ENCODE results near the gene CBL.
"Not testable (repeated sequence)": the region's sequence is repeated elsewhere in the genome, so short reads cannot be mapped to it uniquely, and the experiment has no call there.

The CBL gene

GRCh38 chr11:119191265-119191664 is 14.9 kb upstream of the CBL start:
- not testable (repeated sequence) for ATAC-seq (replicated peaks); H3K4me1 Mint-ChIP-seq

GRCh38 chr11:119192111-119192510 is 14.0 kb upstream of the CBL start:
- no peak for DNase-seq
- Mint-ChIP-seq H3K9me3 (no peaks in the 10 kb centered on the region), H3K4me1 (peaks cover 5 to 8% of the 10 kb centered on the region in 2 donors), H3K36me3 (no peaks in the 10 kb centered on the region), H3K27me3 (peaks cover 0 to 6% of the 10 kb centered on the region in 2 donors), H3K4me3 (no peak overlapping the region), H3K27ac (no peak overlapping the region)
- ATAC-seq (replicated peaks), result no peak

More at GRCh38 chr11:119191265-119191664, 14.9 kb upstream of the CBL start:
- H3K27me3 Mint-ChIP-seq, result peaks cover 4 to 12% of the 10 kb centered on the region in 2 donors
- not testable (repeated sequence) for H3K4me3 Mint-ChIP-seq, H3K9me3 Mint-ChIP-seq, H3K36me3 Mint-ChIP-seq, H3K27ac Mint-ChIP-seq, DNase-seq

GRCh38 chr11:119193001-119193400 is 13.1 kb upstream of the CBL start:
- DNase-seq, result no peak
- ATAC-seq (replicated peaks), result no peak
- H3K4me1 Mint-ChIP-seq, result peaks cover 5 to 9% of the 10 kb centered on the region in 2 donors
- H3K9me3 Mint-ChIP-seq, result no peaks in the 10 kb centered on the region
- H3K27ac Mint-ChIP-seq, result no peak overlapping the region
- H3K4me3 Mint-ChIP-seq, result no peak overlapping the region
- peaks cover 0 to 5% of the 10 kb centered on the region in 2 donors for H3K27me3 Mint-ChIP-seq
- no peaks in the 10 kb centered on the region for H3K36me3 Mint-ChIP-seq

- Mint-ChIP-seq H3K27me3 (peaks cover 0 to 5% of the 10 kb centered on the region in 2 donors), H3K36me3 (no peaks in the 10 kb centered on the region), H3K4me3 (no peak overlapping the region), H3K9me3 (no peaks in the 10 kb centered on the region), H3K27ac (no peak overlapping the region), H3K4me1 (peaks cover 5 to 9% of the 10 kb centered on the region in 2 donors)
- ATAC-seq (replicated peaks) (no peak), DNase-seq (no peak)
These were observed 12.5 kb upstream of the CBL start for GRCh38 chr11:119193626-119194025.

GRCh38 chr11:119194811-119195440 is 11.2 kb upstream of the CBL start:
- Mint-ChIP-seq H3K36me3 (no peaks in the 10 kb centered on the region), H3K27me3 (peaks cover 0 to 5% of the 10 kb centered on the region in 2 donors), H3K4me1 (peaks cover 5 to 9% of the 10 kb centered on the region in 2 donors), H3K27ac (no peak overlapping the region), H3K4me3 (no peak overlapping the region), H3K9me3 (no peaks in the 10 kb centered on the region)
- ATAC-seq (replicated peaks) (no peak), DNase-seq (no peak)

- Mint-ChIP-seq H3K27me3 (peaks cover 0 to 5% of the 10 kb centered on the region in 2 donors), H3K4me3 (no peak overlapping the region), H3K36me3 (no peaks in the 10 kb centered on the region), H3K4me1 (peaks cover 5 to 9% of the 10 kb centered on the region in 2 donors), H3K9me3 (no peaks in the 10 kb centered on the region), H3K27ac (no peak overlapping the region)
- no peak for DNase-seq
- no peak for ATAC-seq (replicated peaks)
These were observed 10.5 kb upstream of the CBL start for GRCh38 chr11:119195680-119196079.

GRCh38 chr11:119196833-119197483 is 9.2 kb upstream of the CBL start:
- Mint-ChIP-seq H3K4me1 (peaks cover 5 to 9% of the 10 kb centered on the region in 2 donors), H3K27me3 (peaks cover 0 to 5% of the 10 kb centered on the region in 2 donors), H3K4me3 (no peak overlapping the region), H3K27ac (no peak overlapping the region), H3K9me3 (no peaks in the 10 kb centered on the region), H3K36me3 (no peaks in the 10 kb centered on the region)
- ATAC-seq (replicated peaks) (peak; percentile 98 to 99), DNase-seq (peak; percentile 53)

- H3K36me3 Mint-ChIP-seq, result no peaks in the 10 kb centered on the region
- ATAC-seq (replicated peaks), result no peak
These were observed 7.2 kb upstream of the CBL start for GRCh38 chr11:119198925-119199324.

GRCh38 chr11:119201236-119201635 is 4.9 kb upstream of the CBL start:
- H3K4me3 Mint-ChIP-seq; H3K27ac Mint-ChIP-seq; ATAC-seq (replicated peaks); H3K36me3 Mint-ChIP-seq; H3K9me3 Mint-ChIP-seq; H3K27me3 Mint-ChIP-seq; DNase-seq: not testable (repeated sequence)
- H3K4me1 Mint-ChIP-seq, result peaks cover 11 to 22% of the 10 kb centered on the region in 2 donors

More at GRCh38 chr11:119198925-119199324, 7.2 kb upstream of the CBL start:
- H3K4me1 Mint-ChIP-seq, result peaks cover 5 to 9% of the 10 kb centered on the region in 2 donors
- no peak for DNase-seq
- no peak overlapping the region for H3K27ac Mint-ChIP-seq
- no peak overlapping the region for H3K4me3 Mint-ChIP-seq
- peaks cover 0 to 5% of the 10 kb centered on the region in 2 donors for H3K27me3 Mint-ChIP-seq
- H3K9me3 Mint-ChIP-seq, result no peaks in the 10 kb centered on the region

GRCh38 chr11:119202554-119202953 is 3.6 kb upstream of the CBL start:
- H3K4me1 Mint-ChIP-seq, result peaks cover 10 to 20% of the 10 kb centered on the region in 2 donors
- peaks cover 0 to 4% of the 10 kb centered on the region in 2 donors for H3K36me3 Mint-ChIP-seq
- no peak for DNase-seq
- H3K4me3 Mint-ChIP-seq, result no peak overlapping the region
- H3K27ac Mint-ChIP-seq, result no peak overlapping the region
- no peak for ATAC-seq (replicated peaks)
- no peaks in the 10 kb centered on the region for H3K27me3 Mint-ChIP-seq
- no peaks in the 10 kb centered on the region for H3K9me3 Mint-ChIP-seq

- no peak for ATAC-seq (replicated peaks)
- peaks cover 0 to 4% of the 10 kb centered on the region in 2 donors for H3K36me3 Mint-ChIP-seq
- no peak overlapping the region for H3K4me3 Mint-ChIP-seq
These were observed 2.1 kb upstream of the CBL start for GRCh38 chr11:119204066-119204465.

GRCh38 chr11:119205080-119205479 is 1.1 kb upstream of the CBL start:
- H3K27me3 Mint-ChIP-seq, result no peaks in the 10 kb centered on the region
- peak overlapping the region; percentile 96 to 99 for H3K4me3 Mint-ChIP-seq
- H3K36me3 Mint-ChIP-seq, result peaks cover 0 to 4% of the 10 kb centered on the region in 2 donors
- DNase-seq, result no peak
- H3K4me1 Mint-ChIP-seq, result peaks cover 14 to 24% of the 10 kb centered on the region in 2 donors
- no peak for ATAC-seq (replicated peaks)
- H3K27ac Mint-ChIP-seq, result peak overlapping the region; percentile 21
- H3K9me3 Mint-ChIP-seq, result no peaks in the 10 kb centered on the region

More at GRCh38 chr11:119204066-119204465, 2.1 kb upstream of the CBL start:
- no peak for DNase-seq
- H3K27me3 Mint-ChIP-seq, result no peaks in the 10 kb centered on the region
- H3K9me3 Mint-ChIP-seq, result no peaks in the 10 kb centered on the region
- H3K27ac Mint-ChIP-seq, result no peak overlapping the region
- H3K4me1 Mint-ChIP-seq, result peaks cover 13 to 24% of the 10 kb centered on the region in 2 donors

GRCh38 chr11:119206511-119207414 is 624 bp downstream of the CBL start:
- peak; percentile 32 to 40 for ATAC-seq (replicated peaks)
- Mint-ChIP-seq H3K27me3 (no peaks in the 10 kb centered on the region), H3K4me3 (peak overlapping the region; percentile 96 to 99), H3K4me1 (peaks cover 14 to 24% of the 10 kb centered on the region in 2 donors), H3K36me3 (peaks cover 0 to 4% of the 10 kb centered on the region in 2 donors), H3K9me3 (no peaks in the 10 kb centered on the region), H3K27ac (peak overlapping the region; percentile 90)
- peak; percentile 9 for DNase-seq

GRCh38 chr11:119207415-119207960 is 1.3 kb downstream of the CBL start:
- H3K4me1 Mint-ChIP-seq, result peaks cover 14 to 24% of the 10 kb centered on the region in 2 donors
- DNase-seq (no peak), ATAC-seq (replicated peaks) (no peak)
- H3K36me3 Mint-ChIP-seq, result peaks cover 0 to 4% of the 10 kb centered on the region in 2 donors
- H3K27ac Mint-ChIP-seq, result peak overlapping the region; percentile 70
- H3K9me3 Mint-ChIP-seq, result no peaks in the 10 kb centered on the region
- no peaks in the 10 kb centered on the region for H3K27me3 Mint-ChIP-seq
- H3K4me3 Mint-ChIP-seq, result peak overlapping the region; percentile 96 to 99

All from stimulated activated naive B cell treated with anti-CD40 and anti-IgM and Interleukin-4, amounts not matched to agents 10 μg/mL and 1 μg/mL and 100 μg/mL, for 72 hours (primary cell).